NOMO-1 treated with dmso at 0.1 percent for 144 hours (cell line): ENCODE data around the gene OTOG.

Source experiments
- DNase-seq: peaks from one replicate; lab custom pipeline; 2025; ENCODE audit not compliant: unreplicated experiment; lab: John Stamatoyannopoulos, UW

OTOG gene

GRCh38 chr11:17691976-17692375 is 144.9 kb downstream of the OTOG start:
- no peak for DNase-seq

GRCh38 chr11:17692931-17693330 is 145.9 kb downstream of the OTOG start:
- DNase-seq, result no peak

- DNase-seq, result no peak
Observed at GRCh38 chr11:17693531-17693930, 146.5 kb downstream of the OTOG start.

GRCh38 chr11:17694494-17695110 is 147.5 kb downstream of the OTOG start:
- DNase-seq, result no peak

GRCh38 chr11:17695454-17696441 is 148.7 kb downstream of the OTOG start:
- DNase-seq, result no peak

GRCh38 chr11:17696741-17697140 is 149.7 kb downstream of the OTOG start:
- no peak for DNase-seq
